ENCODE measurements around the gene BATF3.

The BATF3 gene

GRCh38 chr1:212722270-212722957 is 22.8 kb upstream of the BATF3 start:
- no peak for TF ChIP-seq NFIC (IDR thresholded peaks at IDR 0.05)
- TF ChIP-seq YY1 (IDR thresholded peaks at IDR 0.05; ENCODE audit: low read depth) = no peak
- TF ChIP-seq REST (IDR thresholded peaks at IDR 0.05; ENCODE audit: low read depth) = no peak
- TF ChIP-seq TCF12 (IDR thresholded peaks at IDR 0.05; ENCODE audit: low read depth) = no peak
- no peak for TF ChIP-seq USF1 (IDR thresholded peaks at IDR 0.05)
- TF ChIP-seq CREB1 (IDR thresholded peaks at IDR 0.05; ENCODE audit: low read depth) = no peak
- TF ChIP-seq MAX (IDR thresholded peaks at IDR 0.05) = no peak
- TF ChIP-seq CEBPB (IDR thresholded peaks at IDR 0.05) = no peak
- no peak for TF ChIP-seq ZBTB7A (IDR thresholded peaks at IDR 0.05; ENCODE audit: low read depth)
- TF ChIP-seq EGR1 (IDR thresholded peaks at IDR 0.05) = no peak
- TF ChIP-seq RAD21 (IDR thresholded peaks at IDR 0.05; ENCODE audit: low read depth) = no peak
- TF ChIP-seq TEAD4 (IDR thresholded peaks at IDR 0.05) = no peak

- TF ChIP-seq NFIC (IDR thresholded peaks at IDR 0.05) (no peak), USF1 (IDR thresholded peaks at IDR 0.05) (no peak), CEBPB (IDR thresholded peaks at IDR 0.05) (no peak), TEAD4 (IDR thresholded peaks at IDR 0.05) (no peak), ZBTB7A (IDR thresholded peaks at IDR 0.05; ENCODE audit: low read depth) (no peak), EP300 (IDR thresholded peaks at IDR 0.05; ENCODE audit: borderline replicate concordance) (no peak), RAD21 (IDR thresholded peaks at IDR 0.05; ENCODE audit: low read depth) (no peak), FOXM1 (IDR thresholded peaks at IDR 0.05; ENCODE audit: borderline replicate concordance, low read depth) (no peak), TAF1 (IDR thresholded peaks at IDR 0.05; ENCODE audit: low read depth) (no peak), CREB1 (IDR thresholded peaks at IDR 0.05; ENCODE audit: low read depth) (no peak), EGR1 (IDR thresholded peaks at IDR 0.05) (no peak), YY1 (IDR thresholded peaks at IDR 0.05; ENCODE audit: low read depth) (no peak), REST (IDR thresholded peaks at IDR 0.05; ENCODE audit: low read depth) (no peak), TCF12 (IDR thresholded peaks at IDR 0.05; ENCODE audit: low read depth) (no peak)
Measured at GRCh38 chr1:212721388-212722247, 22.0 kb upstream of the BATF3 start.

- no peak for TF ChIP-seq TAF1 (IDR thresholded peaks at IDR 0.05; ENCODE audit: low read depth)
- TF ChIP-seq NFIC (IDR thresholded peaks at IDR 0.05) = no peak
- TF ChIP-seq EP300 (IDR thresholded peaks at IDR 0.05; ENCODE audit: borderline replicate concordance) = no peak
- TF ChIP-seq FOXM1 (IDR thresholded peaks at IDR 0.05; ENCODE audit: borderline replicate concordance, low read depth) = no peak
- TF ChIP-seq RAD21 (IDR thresholded peaks at IDR 0.05; ENCODE audit: low read depth) = no peak
- no peak for TF ChIP-seq REST (IDR thresholded peaks at IDR 0.05; ENCODE audit: low read depth)
- no peak for TF ChIP-seq MAX (IDR thresholded peaks at IDR 0.05)
- no peak for TF ChIP-seq ZBTB7A (IDR thresholded peaks at IDR 0.05; ENCODE audit: low read depth)
Measured at GRCh38 chr1:212719633-212720032, 20.0 kb upstream of the BATF3 start.

GRCh38 chr1:212718499-212718898 is 18.9 kb upstream of the BATF3 start:
- no peak for TF ChIP-seq MAX (IDR thresholded peaks at IDR 0.05)
- peak; percentile 30 for TF ChIP-seq RAD21 (IDR thresholded peaks at IDR 0.05; ENCODE audit: low read depth)
